K562 (cell line): ENCODE data around the gene HIVEP1.

Source experiments
- BHLHE40 ChIP-seq: IDR thresholded peaks from 2 replicates; pipeline ENCODE4 v1.6.1; 2011; ENCODE audit warnings: low read length, improper control_type of control experiment
- CTCF ChIP-seq, 3 experiments: IDR thresholded peaks in 2 of 3; conservative IDR thresholded peaks in 1 of 3; 2 replicates each; pipeline ENCODE4 v1.5.1; 2011 to 2012; ENCODE audit warnings: low read length in 3 of 3, mild to moderate bottlenecking in 3 of 3, control low read depth in 2 of 3, improper control_type of control experiment in 1 of 3, inconsistent platforms in 1 of 3, low read depth in 1 of 3, mixed read lengths in 1 of 3, moderate library complexity in 1 of 3; ENCODE audit not compliant: insufficient read depth in 2 of 3
- E2F5 ChIP-seq: sonication (generic); formaldehyde crosslinking; IDR thresholded peaks from 2 replicates; pipeline ENCODE4 v1.8.0; 2022; ENCODE audit warnings: mild to moderate bottlenecking, missing genetic modification reagents
- EZH2 ChIP-seq: IDR thresholded peaks from 2 replicates; pipeline ENCODE4 v1.6.1; 2012; ENCODE audit warnings: low read depth, mild to moderate bottlenecking, inconsistent platforms, low read length, borderline replicate concordance
- FOXK1 ChIP-seq: sonication (generic); formaldehyde crosslinking; IDR thresholded peaks from 2 replicates; pipeline ENCODE4 v1.8.0; 2022; ENCODE audit warnings: missing genetic modification reagents, mild to moderate bottlenecking, borderline replicate concordance
- HDAC6 ChIP-seq: IDR thresholded peaks from 2 replicates; pipeline ENCODE4 v1.6.1; 2012; ENCODE audit warnings: low read depth, mild to moderate bottlenecking, control low read depth, inconsistent platforms, low read length, moderate library complexity
- HMGXB4 ChIP-seq: sonication (generic); formaldehyde crosslinking; IDR thresholded peaks from 2 replicates; pipeline ENCODE4 v1.8.1; 2023; ENCODE audit warnings: mild to moderate bottlenecking, missing genetic modification reagents
- RAD21 ChIP-seq, 2 experiments: fragments of 250-450 bp in 1 of 2; fragments of 450-650 bp in 1 of 2; sonication (Bioruptor Pico) in 1 of 2; formaldehyde crosslinking in 1 of 2; IDR thresholded peaks in 1 of 2; conservative IDR thresholded peaks in 1 of 2; 2 replicates each; pipeline versions ENCODE4 v1.4.0 to v1.8.0; 2020 to 2022; ENCODE audit warnings: mild to moderate bottlenecking in 2 of 2, moderate library complexity in 1 of 2
- RFX5 ChIP-seq: IDR thresholded peaks from 2 replicates; pipeline ENCODE4 v1.6.1; 2011; ENCODE audit warnings: low read depth, mild to moderate bottlenecking, improper control_type of control experiment, low read length
- ZNF3 ChIP-seq: fragments of 250-450 bp; sonication (Bioruptor Pico); IDR thresholded peaks from 2 replicates; pipeline ENCODE4 v1.5.0; 2021; ENCODE audit warnings: mild to moderate bottlenecking, moderate library complexity
- ZNF318 ChIP-seq, 2 experiments: fragments of 450-650 bp; IDR thresholded peaks; 2 replicates each; pipeline ENCODE4 v1.6.1; 2016; ENCODE audit warnings: mild to moderate bottlenecking in 2 of 2, borderline replicate concordance in 1 of 2, low read depth in 1 of 2, moderate library complexity in 1 of 2

GRCh38 chr6:12162213-12162612 is 150.1 kb downstream of the HIVEP1 start:
- no peak for TF ChIP-seq FOXK1 (CRISPR knock-in tag)
- no peak for TF ChIP-seq HDAC6
- TF ChIP-seq BHLHE40: no peak
- no peak for TF ChIP-seq RFX5
- no peak for TF ChIP-seq EZH2
- TF ChIP-seq ZNF3 (CRISPR knock-in tag): no peak
- TF ChIP-seq RAD21 (CRISPR knock-in tag; conservative IDR thresholded peaks at IDR 0.05 in 1 of 2, IDR thresholded peaks at IDR 0.05 in 1 of 2): no peak
- TF ChIP-seq CTCF (IDR thresholded peaks at IDR 0.05 in 2 of 3, conservative IDR thresholded peaks at IDR 0.05 in 1 of 3; ENCODE audit: insufficient read depth in 2 of 3, low read depth in 1 of 3, low read length in 3 of 3): no peak
- TF ChIP-seq ZNF318 (IDR thresholded peaks at IDR 0.05; ENCODE audit: borderline replicate concordance in 1 of 2, low read depth in 1 of 2): no peak
- TF ChIP-seq HMGXB4 (CRISPR knock-in tag): no peak
- TF ChIP-seq E2F5 (CRISPR knock-in tag): no peak
